Measurements from ENCODE around the gene C1QC.
"Not testable (repeated sequence)": the region's sequence is repeated elsewhere in the genome, so short reads cannot be mapped to it uniquely, and the experiment has no call there.

The C1QC gene

DNA sequence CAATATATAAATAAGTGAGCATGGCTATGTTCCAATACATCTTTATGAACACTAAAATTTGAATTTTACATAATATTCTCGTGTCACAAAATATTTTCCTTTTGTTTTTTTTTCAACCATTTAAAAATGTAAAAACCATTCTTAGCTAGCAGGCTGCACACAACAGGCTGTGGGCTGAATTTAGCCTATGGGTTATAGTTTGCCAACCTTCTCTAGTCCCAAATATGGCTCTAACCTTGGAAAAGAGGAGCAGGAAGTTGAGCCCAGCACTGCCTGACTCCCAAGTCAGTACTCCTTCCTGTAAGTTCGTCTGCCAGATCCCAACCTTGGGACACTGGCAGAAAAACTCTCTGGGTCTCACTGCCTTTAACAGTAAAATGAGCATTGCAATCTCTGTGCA lies 23.0 kb downstream of the C1QC start:
- Histone ChIP-seq H3K36me3 (ENCODE audit: low read depth) (no peaks in the 10 kb centered on the region), H3K27me3 (ENCODE audit: insufficient read depth, poor library complexity, severe bottlenecking) (peaks cover 4% of the 10 kb centered on the region), H3K4me1 (ENCODE audit: insufficient read depth, poor library complexity, severe bottlenecking) (no peaks in the 10 kb centered on the region), H3K9me3 (ENCODE audit: severe bottlenecking) (no peaks in the 10 kb centered on the region), H3K4me3 (ENCODE audit: severe bottlenecking) (no peak overlapping the region), H3K27ac (ENCODE audit: poor library complexity, severe bottlenecking) (no peak overlapping the region)
- DNase-seq (ENCODE audit: low spot score), result no peak
- TF ChIP-seq, protein P1, sequence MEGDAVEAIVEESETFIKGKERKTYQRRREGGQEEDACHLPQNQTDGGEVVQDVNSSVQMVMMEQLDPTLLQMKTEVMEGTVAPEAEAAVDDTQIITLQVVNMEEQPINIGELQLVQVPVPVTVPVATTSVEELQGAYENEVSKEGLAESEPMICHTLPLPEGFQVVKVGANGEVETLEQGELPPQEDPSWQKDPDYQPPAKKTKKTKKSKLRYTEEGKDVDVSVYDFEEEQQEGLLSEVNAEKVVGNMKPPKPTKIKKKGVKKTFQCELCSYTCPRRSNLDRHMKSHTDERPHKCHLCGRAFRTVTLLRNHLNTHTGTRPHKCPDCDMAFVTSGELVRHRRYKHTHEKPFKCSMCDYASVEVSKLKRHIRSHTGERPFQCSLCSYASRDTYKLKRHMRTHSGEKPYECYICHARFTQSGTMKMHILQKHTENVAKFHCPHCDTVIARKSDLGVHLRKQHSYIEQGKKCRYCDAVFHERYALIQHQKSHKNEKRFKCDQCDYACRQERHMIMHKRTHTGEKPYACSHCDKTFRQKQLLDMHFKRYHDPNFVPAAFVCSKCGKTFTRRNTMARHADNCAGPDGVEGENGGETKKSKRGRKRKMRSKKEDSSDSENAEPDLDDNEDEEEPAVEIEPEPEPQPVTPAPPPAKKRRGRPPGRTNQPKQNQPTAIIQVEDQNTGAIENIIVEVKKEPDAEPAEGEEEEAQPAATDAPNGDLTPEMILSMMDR (IDR thresholded peaks at IDR 0.05; ENCODE audit: poor library complexity, severe bottlenecking), result no peak
- no peak for ATAC-seq (ENCODE audit: low read depth)

- H3K9me3 ChIP-seq (ENCODE audit: severe bottlenecking); H3K4me1 ChIP-seq (ENCODE audit: insufficient read depth, poor library complexity, severe bottlenecking); H3K27ac ChIP-seq (ENCODE audit: poor library complexity, severe bottlenecking); H3K36me3 ChIP-seq (ENCODE audit: low read depth); ATAC-seq (ENCODE audit: low read depth); H3K4me3 ChIP-seq (ENCODE audit: severe bottlenecking); H3K27me3 ChIP-seq (ENCODE audit: insufficient read depth, poor library complexity, severe bottlenecking); DNase-seq (ENCODE audit: low spot score): not testable (repeated sequence)
Observed at GRCh38 chr1:22668840-22669239, 25.4 kb downstream of the C1QC start.

- Histone ChIP-seq H3K36me3 (ENCODE audit: low read depth) (no peaks in the 10 kb centered on the region), H3K9me3 (ENCODE audit: severe bottlenecking) (no peaks in the 10 kb centered on the region), H3K4me1 (ENCODE audit: insufficient read depth, poor library complexity, severe bottlenecking) (no peaks in the 10 kb centered on the region), H3K4me3 (ENCODE audit: severe bottlenecking) (no peak overlapping the region), H3K27me3 (ENCODE audit: insufficient read depth, poor library complexity, severe bottlenecking) (peaks cover 4% of the 10 kb centered on the region), H3K27ac (ENCODE audit: poor library complexity, severe bottlenecking) (no peak overlapping the region)
- TF ChIP-seq, protein P1 (IDR thresholded peaks at IDR 0.05; ENCODE audit: poor library complexity, severe bottlenecking), result no peak
- ATAC-seq (ENCODE audit: low read depth) (peak; percentile 15; the same call in 1 of the 3 replicates), DNase-seq (ENCODE audit: low spot score) (no peak)
Observed at GRCh38 chr1:22670352-22670975, 27.0 kb downstream of the C1QC start.

- TF ChIP-seq, protein P1 (IDR thresholded peaks at IDR 0.05; ENCODE audit: poor library complexity, severe bottlenecking), result no peak
- DNase-seq (ENCODE audit: low spot score) (no peak), ATAC-seq (ENCODE audit: low read depth) (no peak)
- H3K4me3 ChIP-seq (ENCODE audit: severe bottlenecking), result no peak overlapping the region
- no peaks in the 10 kb centered on the region for H3K36me3 ChIP-seq (ENCODE audit: low read depth)
- peaks cover 4% of the 10 kb centered on the region for H3K27me3 ChIP-seq (ENCODE audit: insufficient read depth, poor library complexity, severe bottlenecking)
- no peak overlapping the region for H3K27ac ChIP-seq (ENCODE audit: poor library complexity, severe bottlenecking)
- H3K9me3 ChIP-seq (ENCODE audit: severe bottlenecking), result no peaks in the 10 kb centered on the region
- H3K4me1 ChIP-seq (ENCODE audit: insufficient read depth, poor library complexity, severe bottlenecking), result no peaks in the 10 kb centered on the region
Observed at GRCh38 chr1:22671999-22672398, 28.6 kb downstream of the C1QC start.

DNA sequence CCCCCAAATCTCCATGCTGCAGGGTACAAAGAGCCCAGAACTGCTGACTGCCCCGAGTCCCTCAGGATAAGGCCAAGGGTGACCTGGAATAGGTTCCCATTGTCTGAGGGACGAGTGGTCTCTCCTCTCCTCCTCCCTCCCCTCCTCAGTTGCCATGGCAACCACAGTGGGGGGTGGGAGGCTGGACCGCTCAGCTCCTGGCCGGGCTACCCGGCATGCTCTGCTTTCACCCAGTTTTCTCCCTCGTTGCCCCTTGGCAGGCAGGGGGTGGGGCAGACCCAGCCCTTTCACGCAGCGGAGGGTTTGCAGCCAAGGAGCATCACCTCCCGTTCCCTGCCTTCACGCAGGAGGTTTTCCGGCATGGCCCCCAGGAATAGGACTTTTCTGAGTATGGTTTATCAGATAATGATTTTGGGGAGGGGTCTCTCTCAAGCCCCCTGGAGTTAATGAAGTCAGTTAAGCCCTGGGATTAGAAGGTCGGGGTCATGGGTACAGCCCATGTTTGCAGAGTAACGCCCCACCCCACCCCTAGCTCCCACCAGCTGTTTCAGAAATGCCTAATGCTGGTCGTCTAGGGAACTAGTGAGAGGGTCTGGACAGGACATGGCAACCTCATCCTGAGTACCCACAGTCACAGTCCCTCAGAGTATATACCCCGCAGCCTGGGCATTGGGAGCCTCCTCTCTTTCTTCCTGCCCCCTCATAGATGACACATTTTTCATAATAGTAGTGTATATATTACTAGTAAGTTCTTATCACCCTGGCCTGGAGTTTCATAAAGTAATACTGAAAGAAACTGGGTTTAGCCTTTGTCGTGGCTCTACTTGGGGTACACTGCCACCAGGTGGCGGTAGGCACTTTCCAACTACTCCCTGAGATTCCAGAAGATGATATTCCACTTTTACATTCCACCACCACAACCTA lies 30.3 kb downstream of the C1QC start:
- no peaks in the 10 kb centered on the region for H3K36me3 ChIP-seq (ENCODE audit: low read depth)
- H3K9me3 ChIP-seq (ENCODE audit: severe bottlenecking), result no peaks in the 10 kb centered on the region
- no peaks in the 10 kb centered on the region for H3K4me1 ChIP-seq (ENCODE audit: insufficient read depth, poor library complexity, severe bottlenecking)
- no peak overlapping the region for H3K27ac ChIP-seq (ENCODE audit: poor library complexity, severe bottlenecking)
- peaks cover 4% of the 10 kb centered on the region for H3K27me3 ChIP-seq (ENCODE audit: insufficient read depth, poor library complexity, severe bottlenecking)
- TF ChIP-seq, protein P1 (IDR thresholded peaks at IDR 0.05; ENCODE audit: poor library complexity, severe bottlenecking), result peak; percentile 79
- peak; percentile 48; the same call in 2 of the 3 replicates for ATAC-seq (ENCODE audit: low read depth)
- H3K4me3 ChIP-seq (ENCODE audit: severe bottlenecking), result no peak overlapping the region
- DNase-seq (ENCODE audit: low spot score), result no peak
